Stomach (tissue), 9 donors: Measurements from ENCODE around the gene UGT1A8. TPM values are rescaled to one million over a fixed set of nuclear protein-coding genes. Genes with fewer than 3 reads are reported as not detected.

Experiments used
- DNase-seq, 2 donors: peaks; one replicate each; pipeline versions ENCODE4 v3.0.0 to v3.0.0-alpha.2; 2013 to 2019
- H3K27ac ChIP-seq, 5 donors: fragments of 200-600 bp in 4 of 5; sonication (generic) in 4 of 5; one replicate each; pipeline ENCODE4 v1.5.1; 2013 to 2019; ENCODE audit warnings: mild to moderate bottlenecking in 1 of 5, moderate library complexity in 1 of 5
- H3K27me3 ChIP-seq, 3 donors: fragments of 200-600 bp; sonication (generic); one replicate each; pipeline ENCODE4 v1.5.1; 2017 to 2019; ENCODE audit warnings: mixed run types in 1 of 3
- H3K36me3 ChIP-seq, 4 donors: fragments of 200-600 bp; sonication (generic); 1 replicate in 3 of 4; 2 replicates in 1 of 4; pipeline ENCODE4 v1.5.1; 2016 to 2019
- H3K4me1 ChIP-seq, 4 donors: fragments of 200-600 bp; sonication (generic); one replicate each; pipeline ENCODE4 v1.5.1; 2016 to 2019
- H3K4me3 ChIP-seq, 4 donors: fragments of 200-600 bp; sonication (generic) in 3 of 4; one replicate each; pipeline ENCODE4 v1.5.1; 2016 to 2019; ENCODE audit warnings: mild to moderate bottlenecking in 1 of 4
- H3K9me3 ChIP-seq, 4 donors: fragments of 200-600 bp; sonication (generic); one replicate each; pipeline ENCODE4 v1.5.1; 2016 to 2019
- EP300 ChIP-seq: sonication (generic); formaldehyde crosslinking; IDR thresholded peaks from one replicate; pipeline ENCODE4 v1.6.1; 2017; ENCODE audit warnings: antibody characterized with exemption
- POLR2A ChIP-seq, 4 donors: fragments of 450-650 bp; IDR thresholded peaks; one replicate each; pipeline ENCODE4 v1.6.1; 2016; ENCODE audit warnings: antibody characterized with exemption in 4 of 4, control low read depth in 2 of 4, mild to moderate bottlenecking in 1 of 4, moderate library complexity in 1 of 4
- POLR2AphosphoS5 ChIP-seq, 3 donors: sonication (generic); formaldehyde crosslinking; IDR thresholded peaks; one replicate each; pipeline ENCODE4 v1.6.1; 2016; ENCODE audit warnings: antibody characterized with exemption in 3 of 3
- WGBS, 5 donors: extraction: QIAGEN DNeasy Blood & Tissue Kit in 3 of 5; methylation state at CpG; one replicate each; pipeline versions ENCODE4 v1.1.5 to v1.1.7; 2013 to 2018; 5-methylcytosine and 5-hydroxymethylcytosine counted together
- intact Hi-C: fragments of 100-400 bp; cut with DNase I; formaldehyde crosslinking; loops from one replicate; pipeline ENCODE4 v1.15.1; 2023; ENCODE audit warnings: low total_unique reads
- polyA plus RNA-seq, 3 donors: library from polyadenylated mRNA; stranded (reverse); fragments of 200-250 nt; gene quantifications; one replicate each; pipeline ENCODE4 v1.2.3, GENCODE V29; 2013
- total RNA-seq, 5 donors: library from RNA; depleted of rRNA; stranded (reverse); fragments of >200 nt; gene quantifications; one replicate each; pipeline versions ENCODE4 v1.1.0 to v1.2.3, GENCODE V29; 2014 to 2016
- TF ChIP-seq, protein P1 (sequence below), 7 experiments: fragments of 450-650 bp in 4 of 7; fragments of 200-600 bp in 3 of 7; sonication (generic) in 3 of 7; IDR thresholded peaks; one replicate each; pipeline ENCODE4 v1.5.1; 2016 to 2019; ENCODE audit warnings: antibody characterized with exemption in 7 of 7, control low read depth in 2 of 7, mild to moderate bottlenecking in 1 of 7
- donor health status: healthy with polysubstance abuse.
- donor health status: Bipolar disorder and iron deficiency.
- donor health status: healthy.

The UGT1A8 gene
- total and polyA plus RNA-seq, 8 donors: 2.3 to 7.2 TPM; not detected in 6

DNA sequence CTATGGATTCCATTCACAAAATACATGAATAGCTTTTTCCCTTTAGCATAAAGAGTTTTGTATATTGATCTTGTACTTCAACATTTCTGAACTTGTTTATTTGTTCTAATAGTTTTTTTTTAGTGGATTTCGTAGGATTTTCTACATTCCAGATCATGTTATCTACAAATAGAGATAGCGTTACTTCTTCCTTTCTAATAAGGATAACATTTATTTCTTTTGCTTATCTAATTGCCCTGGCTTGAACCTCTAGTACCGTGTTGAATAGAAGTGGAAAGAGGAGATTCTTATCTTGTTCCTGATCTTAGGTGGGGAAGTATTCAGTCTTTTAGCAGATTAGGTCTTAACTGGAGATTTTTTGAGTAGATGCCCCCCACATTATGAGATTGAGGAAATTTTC lies 84.8 kb downstream of the UGT1A8 start:
- Histone ChIP-seq H3K27ac (no peak overlapping the region), H3K4me1 (peaks cover 3 to 19% (median 11%) of the 10 kb centered on the region in 4 donors), H3K4me3 (no peak overlapping the region), H3K9me3 (no peaks in the 10 kb centered on the region), H3K27me3 (no peaks in the 10 kb centered on the region), H3K36me3 (no peaks in the 10 kb centered on the region)
- no peak for DNase-seq
- TF ChIP-seq POLR2AphosphoS5 (IDR thresholded peaks at IDR 0.05): no peak
- no peak for TF ChIP-seq EP300
- TF ChIP-seq POLR2A (IDR thresholded peaks at IDR 0.05): no peak
- TF ChIP-seq, protein P1, sequence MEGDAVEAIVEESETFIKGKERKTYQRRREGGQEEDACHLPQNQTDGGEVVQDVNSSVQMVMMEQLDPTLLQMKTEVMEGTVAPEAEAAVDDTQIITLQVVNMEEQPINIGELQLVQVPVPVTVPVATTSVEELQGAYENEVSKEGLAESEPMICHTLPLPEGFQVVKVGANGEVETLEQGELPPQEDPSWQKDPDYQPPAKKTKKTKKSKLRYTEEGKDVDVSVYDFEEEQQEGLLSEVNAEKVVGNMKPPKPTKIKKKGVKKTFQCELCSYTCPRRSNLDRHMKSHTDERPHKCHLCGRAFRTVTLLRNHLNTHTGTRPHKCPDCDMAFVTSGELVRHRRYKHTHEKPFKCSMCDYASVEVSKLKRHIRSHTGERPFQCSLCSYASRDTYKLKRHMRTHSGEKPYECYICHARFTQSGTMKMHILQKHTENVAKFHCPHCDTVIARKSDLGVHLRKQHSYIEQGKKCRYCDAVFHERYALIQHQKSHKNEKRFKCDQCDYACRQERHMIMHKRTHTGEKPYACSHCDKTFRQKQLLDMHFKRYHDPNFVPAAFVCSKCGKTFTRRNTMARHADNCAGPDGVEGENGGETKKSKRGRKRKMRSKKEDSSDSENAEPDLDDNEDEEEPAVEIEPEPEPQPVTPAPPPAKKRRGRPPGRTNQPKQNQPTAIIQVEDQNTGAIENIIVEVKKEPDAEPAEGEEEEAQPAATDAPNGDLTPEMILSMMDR (IDR thresholded peaks at IDR 0.05): no peak
- intact Hi-C loops: no loop called here
- WGBS, 5 donors: 22 to 33% (median 29%) methylated on average over 3 of the region's 3 CpGs

DNA sequence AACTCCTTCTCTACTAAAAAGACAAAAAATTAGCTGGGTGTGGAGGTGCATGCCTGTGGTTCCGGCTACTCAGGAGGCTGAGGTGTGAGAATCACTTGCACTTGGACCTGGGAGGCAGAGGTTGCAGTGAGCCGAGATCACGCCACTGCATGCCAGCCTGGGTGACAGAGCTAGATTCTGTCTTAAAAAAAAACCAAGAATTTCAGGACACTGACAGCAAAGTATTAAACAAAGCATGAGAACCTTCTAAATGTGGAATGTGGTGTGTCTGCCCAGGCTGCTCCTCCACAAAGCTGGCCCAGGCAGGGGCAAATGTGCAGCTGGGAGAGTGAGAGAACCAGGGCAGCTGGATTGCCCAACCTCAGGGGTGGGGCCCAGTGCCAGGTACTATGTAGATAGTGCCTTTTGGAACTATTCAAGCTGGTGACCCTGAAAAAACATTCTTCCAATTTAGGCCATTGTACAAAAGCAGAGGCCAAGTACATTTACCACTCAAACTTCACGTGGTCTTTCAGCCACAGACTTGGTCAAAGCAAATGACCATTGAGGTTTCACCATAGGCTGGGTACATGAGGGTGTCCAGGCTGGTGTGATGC lies 88.6 kb downstream of the UGT1A8 start:
- peak; percentile 10 to 91 for DNase-seq
- no peak for TF ChIP-seq POLR2A (IDR thresholded peaks at IDR 0.05)
- TF ChIP-seq POLR2AphosphoS5 (IDR thresholded peaks at IDR 0.05): peak in 2 of 3 donors; percentile 38 to 61
- TF ChIP-seq EP300: no peak
- TF ChIP-seq, protein P1 (IDR thresholded peaks at IDR 0.05): no peak
- H3K27me3 ChIP-seq: no peaks in the 10 kb centered on the region
- no peaks in the 10 kb centered on the region for H3K36me3 ChIP-seq
- H3K9me3 ChIP-seq: no peaks in the 10 kb centered on the region
- whole genome bisulfite sequencing, 5 donors: 29 to 63% (median 42%) methylated on average over 4 of the region's 4 CpGs
- no peak overlapping the region for H3K4me3 ChIP-seq
- H3K4me1 ChIP-seq: peaks cover 6 to 37% (median 8%) of the 10 kb centered on the region in 4 donors
- H3K27ac ChIP-seq: peak overlapping the region; percentile 45 to 74 (median 71)
- intact Hi-C loops: no loop called here

DNA sequence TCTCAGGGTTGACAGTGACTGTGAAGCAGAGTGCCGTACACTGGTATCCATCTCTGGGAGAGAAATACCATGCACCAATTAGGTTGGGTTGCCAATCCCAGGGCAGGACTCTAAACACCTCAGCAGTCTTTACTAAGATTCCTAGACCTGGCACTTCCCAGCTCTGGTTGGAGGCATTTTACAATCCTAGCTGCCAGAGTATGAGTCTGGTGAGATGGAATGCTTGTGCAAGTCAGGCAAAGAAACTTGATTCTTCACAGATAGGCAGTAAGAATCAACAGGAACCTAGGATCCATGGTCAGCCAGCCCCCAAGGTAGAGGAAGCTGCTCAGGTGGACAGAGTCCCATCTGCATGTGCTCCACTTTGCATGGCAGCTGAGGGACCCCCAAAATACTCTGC lies 89.3 kb downstream of the UGT1A8 start:
- intact Hi-C loops: no loop called here
- no peak for TF ChIP-seq POLR2A (IDR thresholded peaks at IDR 0.05)
- TF ChIP-seq, protein P1 (IDR thresholded peaks at IDR 0.05): no peak
- no peak for TF ChIP-seq POLR2AphosphoS5 (IDR thresholded peaks at IDR 0.05)
- TF ChIP-seq EP300: no peak
- no peaks in the 10 kb centered on the region for H3K36me3 ChIP-seq
- DNase-seq: no peak
- WGBS, 5 donors: 9 to 100% (median 44%) methylated on average over 1 of the region's 1 CpG
- H3K27ac ChIP-seq: peak overlapping the region; percentile 45 to 74 (median 71)
- H3K27me3 ChIP-seq: no peaks in the 10 kb centered on the region
- H3K9me3 ChIP-seq: no peaks in the 10 kb centered on the region
- no peak overlapping the region for H3K4me3 ChIP-seq
- peaks cover 6 to 37% (median 11%) of the 10 kb centered on the region in 4 donors for H3K4me1 ChIP-seq

DNA sequence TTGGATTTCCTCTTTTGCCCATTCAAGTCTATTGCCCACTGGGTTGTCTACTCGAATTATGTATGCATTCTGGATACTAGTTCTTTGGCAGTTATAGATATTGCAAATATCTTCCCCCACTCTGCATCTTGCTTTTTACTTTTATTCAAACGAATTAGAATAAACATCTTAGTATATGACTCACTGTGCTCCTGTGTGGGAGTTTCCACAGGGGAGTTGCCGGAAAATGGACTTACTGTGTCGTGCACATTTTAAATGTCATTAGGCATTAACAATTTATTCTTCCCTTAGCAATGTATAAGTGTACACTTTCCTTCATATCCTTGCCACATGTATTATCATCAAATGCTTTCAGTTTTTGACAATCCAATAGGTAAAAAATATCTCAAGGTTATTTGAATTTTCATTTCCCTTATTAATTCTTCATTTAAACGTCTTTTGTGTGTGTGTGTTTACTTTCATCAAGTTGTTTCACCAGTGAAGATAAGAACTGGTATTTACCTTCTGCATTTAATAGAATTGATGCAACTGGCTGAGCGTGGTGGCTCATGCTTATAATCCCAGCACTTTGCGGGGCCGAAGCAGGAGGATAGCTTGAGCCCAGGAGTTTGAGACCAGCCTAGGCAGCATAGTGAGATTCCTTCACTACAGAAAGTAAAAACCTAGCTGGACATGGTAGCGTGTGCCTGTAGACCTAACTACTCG lies 90.7 kb downstream of the UGT1A8 start:
- intact Hi-C loops: no loop called here
- Histone ChIP-seq H3K27ac (peak overlapping the region; percentile 25 to 74 (median 56)), H3K4me1 (peaks cover 6 to 26% (median 11%) of the 10 kb centered on the region in 4 donors), H3K36me3 (no peaks in the 10 kb centered on the region), H3K4me3 (no peak overlapping the region), H3K9me3 (no peaks in the 10 kb centered on the region), H3K27me3 (no peaks in the 10 kb centered on the region)
- no peak for TF ChIP-seq POLR2A (IDR thresholded peaks at IDR 0.05)
- TF ChIP-seq, protein P1 (IDR thresholded peaks at IDR 0.05): no peak
- TF ChIP-seq POLR2AphosphoS5 (IDR thresholded peaks at IDR 0.05): peak in 1 of 3 donors; percentile 26
- WGBS, 5 donors: 26 to 46% (median 40%) methylated on average over 10 of the region's 10 CpGs
- DNase-seq: peak in 1 of 2 donors; percentile 39
